Measurements from ENCODE around the gene WDR70.

The WDR70 gene

GRCh38 chr5:37709020-37709419, 329.9 kb downstream of the WDR70 start:
- TF ChIP-seq CTCF (IDR thresholded peaks at IDR 0.05; ENCODE audit: insufficient read depth, low read length, poor library complexity, severe bottlenecking), result no peak
- H3K27ac ChIP-seq (ENCODE audit: low read depth, low read length), result no peak overlapping the region
- H2AFZ ChIP-seq (ENCODE audit: low read depth, low read length, severe bottlenecking), result no peak overlapping the region
- 0 out of 2 replicates have a peak, but pooled peaks cover 6% of the 10 kb centered on the region for H3K9me3 ChIP-seq (ENCODE audit: insufficient read depth, low read length)
- no peaks in the 10 kb centered on the region for H3F3A ChIP-seq (ENCODE audit: insufficient read depth)
- H3K9ac ChIP-seq (ENCODE audit: low read length), result no peak overlapping the region
- no peak overlapping the region for H3K4me2 ChIP-seq (ENCODE audit: low read depth, low read length, poor library complexity, severe bottlenecking)
- no peaks in the 10 kb centered on the region for H3K79me2 ChIP-seq (ENCODE audit: insufficient read depth, low read length)
- H4K20me1 ChIP-seq (ENCODE audit: low read depth, low read length), result no peaks in the 10 kb centered on the region
- no peaks in the 10 kb centered on the region for H3K9me2 ChIP-seq (replicated peaks; ENCODE audit: insufficient read depth, low read length)
- peaks cover 4% of the 10 kb centered on the region; the same call in 1 of the 2 replicates for H3K36me3 ChIP-seq (ENCODE audit: low read length)
- H3K27me3 ChIP-seq (ENCODE audit: low read length), result no peaks in the 10 kb centered on the region
- H3K4me3 ChIP-seq (ENCODE audit: insufficient read depth, low read length, poor library complexity, severe bottlenecking), result no peak overlapping the region

- Histone ChIP-seq H3K36me3 (ENCODE audit: low read length) (peaks cover 3% of the 10 kb centered on the region; the same call in 1 of the 2 replicates), H3K27ac (ENCODE audit: low read depth, low read length) (no peak overlapping the region), H3K9ac (ENCODE audit: low read length) (no peak overlapping the region), H4K20me1 (ENCODE audit: low read depth, low read length) (no peaks in the 10 kb centered on the region), H3K4me2 (ENCODE audit: low read depth, low read length, poor library complexity, severe bottlenecking) (no peak overlapping the region), H3K27me3 (ENCODE audit: low read length) (no peaks in the 10 kb centered on the region), H3K9me3 (ENCODE audit: insufficient read depth, low read length) (0 out of 2 replicates have a peak, but pooled peaks cover 2% of the 10 kb centered on the region), H3K9me2 (replicated peaks; ENCODE audit: insufficient read depth, low read length) (no peaks in the 10 kb centered on the region), H3K79me2 (ENCODE audit: insufficient read depth, low read length) (no peaks in the 10 kb centered on the region), H3F3A (ENCODE audit: insufficient read depth) (no peaks in the 10 kb centered on the region), H2AFZ (ENCODE audit: low read depth, low read length, severe bottlenecking) (no peak overlapping the region), H3K4me3 (ENCODE audit: insufficient read depth, low read length, poor library complexity, severe bottlenecking) (no peak overlapping the region)
- no peak for TF ChIP-seq CTCF (IDR thresholded peaks at IDR 0.05; ENCODE audit: insufficient read depth, low read length, poor library complexity, severe bottlenecking)
- no peak for TF ChIP-seq EZH2phosphoT487 (conservative IDR thresholded peaks at IDR 0.05; ENCODE audit: low read length)
Observed at GRCh38 chr5:37710965-37711364, 331.8 kb downstream of the WDR70 start.

- Histone ChIP-seq H3K36me3 (ENCODE audit: low read length) (no peaks in the 10 kb centered on the region), H3K4me2 (ENCODE audit: low read depth, low read length, poor library complexity, severe bottlenecking) (no peak overlapping the region), H2AFZ (ENCODE audit: low read depth, low read length, severe bottlenecking) (no peak overlapping the region), H3K9me3 (ENCODE audit: insufficient read depth, low read length) (no peaks in the 10 kb centered on the region), H3K27me3 (ENCODE audit: low read length) (no peaks in the 10 kb centered on the region), H3K4me3 (ENCODE audit: insufficient read depth, low read length, poor library complexity, severe bottlenecking) (no peak overlapping the region), H3K79me2 (ENCODE audit: insufficient read depth, low read length) (no peaks in the 10 kb centered on the region), H3K9ac (ENCODE audit: low read length) (no peak overlapping the region), H3K27ac (ENCODE audit: low read depth, low read length) (no peak overlapping the region), H3K9me2 (replicated peaks; ENCODE audit: insufficient read depth, low read length) (no peaks in the 10 kb centered on the region), H4K20me1 (ENCODE audit: low read depth, low read length) (no peaks in the 10 kb centered on the region), H3F3A (ENCODE audit: insufficient read depth) (no peaks in the 10 kb centered on the region)
- no peak for TF ChIP-seq EZH2phosphoT487 (conservative IDR thresholded peaks at IDR 0.05; ENCODE audit: low read length)
- TF ChIP-seq CTCF (IDR thresholded peaks at IDR 0.05; ENCODE audit: insufficient read depth, low read length, poor library complexity, severe bottlenecking), result no peak
Observed at GRCh38 chr5:37712750-37713149, 333.6 kb downstream of the WDR70 start.
